ENCODE data around the gene GIPC3. TPM values are rescaled to one million over a fixed set of nuclear protein-coding genes. Genes with fewer than 3 reads are reported as not detected.

GIPC3 gene
- polyA plus RNA-seq, 1 of the 3 experiments (the other 2 are of a cell fraction) = 0.20 TPM

DNA sequence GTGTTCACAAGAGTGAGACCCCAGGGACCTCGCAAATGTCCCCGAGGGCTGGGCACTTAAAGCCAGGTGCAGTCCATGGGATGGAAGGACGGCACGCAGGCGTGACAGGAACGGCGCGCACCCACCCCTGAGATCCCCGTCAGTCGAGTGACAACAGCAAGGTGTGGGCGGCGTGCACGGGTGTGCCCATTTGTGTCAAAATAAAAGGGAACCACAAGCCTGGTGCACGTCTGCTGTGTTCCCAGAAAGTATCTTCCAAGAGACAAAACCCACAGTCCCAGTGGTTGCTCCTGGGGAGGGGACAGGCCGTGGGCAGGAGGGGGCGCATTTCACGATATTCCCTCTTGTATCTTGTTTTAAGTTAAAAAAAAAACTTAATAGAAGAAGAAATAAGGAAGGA is 57.0 kb downstream of the GIPC3 start:
- Histone ChIP-seq H3K9me3 (no peaks in the 10 kb centered on the region), H3K4me1 (ENCODE audit: control insufficient read depth in 1 of 2, insufficient read depth in 2 of 2, low read depth in 1 of 2, low read length in 1 of 2) (no peaks in the 10 kb centered on the region), H3K4me2 (no peak overlapping the region), H3K79me2 (ENCODE audit: insufficient read depth) (no peaks in the 10 kb centered on the region), H3K27me3 (ENCODE audit: insufficient read depth) (no peaks in the 10 kb centered on the region), H3K9ac (no peak overlapping the region), H3F3A (replicated peaks; ENCODE audit: insufficient read depth) (no peaks in the 10 kb centered on the region), H3K27ac (ENCODE audit: low read depth in 2 of 2, low read length in 1 of 2) (no peak overlapping the region), H4K20me1 (ENCODE audit: insufficient read depth) (no peaks in the 10 kb centered on the region), H3K9me2 (no peaks in the 10 kb centered on the region), H3K36me3 (replicated peaks in 1 of 2; ENCODE audit: control insufficient read depth in 1 of 2, insufficient read depth in 2 of 2, low read length in 1 of 2) (peaks cover 0 to 22% of the 10 kb centered on the region in 2 experiments), H2AFZ (ENCODE audit: low read depth) (no peak overlapping the region), H3K4me3 (ENCODE audit: low read depth in 2 of 2, low read length in 1 of 2) (no peak overlapping the region)
- ChIA-PET POLR2A (no interaction called here), CTCF (interaction anchor here (0.6 to 0.7 kb wide), 2 partner anchors 24 to 656 kb away, joined by 3 read pairs; no protein-coding TSS in a partner anchor)
- no peak for DNase-seq
- TF ChIP-seq YY1 (IDR thresholded peaks at IDR 0.05; ENCODE audit: low read depth) (no peak), NRF1 (IDR thresholded peaks at IDR 0.05; ENCODE audit: low read depth, low read length) (no peak)
- TF ChIP-seq, protein P1, sequence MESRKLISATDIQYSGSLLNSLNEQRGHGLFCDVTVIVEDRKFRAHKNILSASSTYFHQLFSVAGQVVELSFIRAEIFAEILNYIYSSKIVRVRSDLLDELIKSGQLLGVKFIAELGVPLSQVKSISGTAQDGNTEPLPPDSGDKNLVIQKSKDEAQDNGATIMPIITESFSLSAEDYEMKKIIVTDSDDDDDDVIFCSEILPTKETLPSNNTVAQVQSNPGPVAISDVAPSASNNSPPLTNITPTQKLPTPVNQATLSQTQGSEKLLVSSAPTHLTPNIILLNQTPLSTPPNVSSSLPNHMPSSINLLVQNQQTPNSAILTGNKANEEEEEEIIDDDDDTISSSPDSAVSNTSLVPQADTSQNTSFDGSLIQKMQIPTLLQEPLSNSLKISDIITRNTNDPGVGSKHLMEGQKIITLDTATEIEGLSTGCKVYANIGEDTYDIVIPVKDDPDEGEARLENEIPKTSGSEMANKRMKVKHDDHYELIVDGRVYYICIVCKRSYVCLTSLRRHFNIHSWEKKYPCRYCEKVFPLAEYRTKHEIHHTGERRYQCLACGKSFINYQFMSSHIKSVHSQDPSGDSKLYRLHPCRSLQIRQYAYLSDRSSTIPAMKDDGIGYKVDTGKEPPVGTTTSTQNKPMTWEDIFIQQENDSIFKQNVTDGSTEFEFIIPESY (IDR thresholded peaks at IDR 0.05; ENCODE audit: borderline replicate concordance, low read depth) = no peak
- 92% methylated on average over 15 of the region's 17 CpGs for WGBS (ENCODE audit: low lambda C conversion rate)

Small RNAs within 50 kb of the gene (small RNA-seq; reads per million reads assigned to genes)
- gene AC005786.1 = 0 reads per million in 7 experiments

Other genes starting within 250 kb of the GIPC3 start
- 2.6 and 7.2 TPM in 2 replicates for gene NFIC, start 218.9 kb upstream of the GIPC3 start, polyA plus RNA-seq (2012; rRNA removed)
- 0.12 TPM in 1 of 2 replicates, not detected in the other for gene SMIM24, start 105.0 kb upstream of the GIPC3 start, polyA plus RNA-seq (2012; rRNA removed)
- not detected in 2 replicates for gene SMIM44, start 102.0 kb upstream of the GIPC3 start, polyA plus RNA-seq (2012; rRNA removed)
- 14.3 and 14.5 TPM in 2 replicates for gene DOHH, start 84.8 kb upstream of the GIPC3 start, polyA plus RNA-seq (2012; rRNA removed)
- 27.1 and 36.3 TPM in 2 replicates for gene FZR1, start 79.2 kb upstream of the GIPC3 start, polyA plus RNA-seq (2012; rRNA removed)
- 0.12 TPM in 1 of 2 replicates, not detected in the other for gene TEKTIP1, start 46.3 kb upstream of the GIPC3 start, polyA plus RNA-seq (2012; rRNA removed)
- gene MFSD12, start 27.9 kb upstream of the GIPC3 start, polyA plus RNA-seq (2012; rRNA removed) = 45.9 and 53.3 TPM in 2 replicates
- 88.2 and 92.0 TPM in 2 replicates for gene HMG20B, start 12.5 kb upstream of the GIPC3 start, polyA plus RNA-seq (2012; rRNA removed)
- gene TBXA2R, start 21.4 kb downstream of the GIPC3 start, polyA plus RNA-seq (2012; rRNA removed) = 0.78 and 0.92 TPM in 2 replicates
- 27.8 and 36.4 TPM in 2 replicates for gene CACTIN, start 41.3 kb downstream of the GIPC3 start, polyA plus RNA-seq (2012; rRNA removed)
- 6.9 and 12.3 TPM in 2 replicates for gene PIP5K1C, start 115.0 kb downstream of the GIPC3 start, polyA plus RNA-seq (2012; rRNA removed)
- gene TJP3, start 122.9 kb downstream of the GIPC3 start, polyA plus RNA-seq (2012; rRNA removed) = 0.24 and 0.36 TPM in 2 replicates
- 10.6 and 13.0 TPM in 2 replicates for gene APBA3, start 176.2 kb downstream of the GIPC3 start, polyA plus RNA-seq (2012; rRNA removed)
- 103 and 125 TPM in 2 replicates for gene MRPL54, start 177.2 kb downstream of the GIPC3 start, polyA plus RNA-seq (2012; rRNA removed)
- gene RAX2, start 186.8 kb downstream of the GIPC3 start, polyA plus RNA-seq (2012; rRNA removed) = not detected in 2 replicates
- gene MATK, start 200.9 kb downstream of the GIPC3 start, polyA plus RNA-seq (2012; rRNA removed) = not detected in 2 replicates

All from SK-N-SH (cell line).